Neutrophil (primary cell): ENCODE measurements around the gene SSX5.
"Not testable (repeated sequence)": the region's sequence is repeated elsewhere in the genome, so short reads cannot be mapped to it uniquely, and the experiment has no call there.

ENCODE experiments used
- H3K27ac ChIP-seq: fragments of 200-600 bp; sonication (generic); 2 replicates; pipeline ENCODE4 v1.5.1; 2016; ENCODE audit warnings: mild to moderate bottlenecking, moderate library complexity
- H3K27me3 ChIP-seq: fragments of 200-600 bp; sonication (generic); 2 replicates; pipeline ENCODE4 v1.6.0; 2016; ENCODE audit warnings: mild to moderate bottlenecking
- H3K36me3 ChIP-seq: fragments of 200-600 bp; sonication (generic); 2 replicates; pipeline ENCODE4 v1.5.1; 2017
- H3K4me1 ChIP-seq, 2 experiments: fragments of 200-600 bp in 1 of 2; sonication (generic) in 1 of 2; 1 replicate in 1 of 2; 2 replicates in 1 of 2; pipeline versions ENCODE4 v1.5.1 to v1.6.1; 2013 to 2016; ENCODE audit warnings: low read depth in 1 of 2, low read length in 1 of 2, mild to moderate bottlenecking in 1 of 2, moderate library complexity in 1 of 2; ENCODE audit not compliant: control insufficient read depth in 1 of 2, insufficient read depth in 1 of 2
- H3K4me3 ChIP-seq, 2 experiments: fragments of 200-600 bp in 1 of 2; sonication (generic) in 1 of 2; 1 replicate in 1 of 2; 2 replicates in 1 of 2; pipeline ENCODE4 v1.5.1; 2013 to 2016; ENCODE audit warnings: low read depth in 1 of 2, low read length in 1 of 2, mild to moderate bottlenecking in 1 of 2, moderate library complexity in 1 of 2
- H3K9me3 ChIP-seq: fragments of 200-600 bp; sonication (generic); 2 replicates; pipeline ENCODE4 v1.5.1; 2016
- CTCF ChIP-seq: fragments of 200-600 bp; sonication (generic); IDR thresholded peaks from 2 replicates; pipeline ENCODE4 v1.5.1; 2016; ENCODE audit warnings: antibody characterized with exemption

The SSX5 gene

GRCh38 chrX:48196745-48197201, at the start of gene SSX5:
TSS of gene SSX5 (minus strand) at chrX:48196795. CDS start at chrX:48195358, 1,437 bp downstream.
- Histone ChIP-seq H3K9me3 (no peaks in the 10 kb centered on the region), H3K27me3 (no peaks in the 10 kb centered on the region), H3K27ac (no peak within 1 kb of the TSS)

GRCh38 chrX:48224196-48224595, 27.6 kb upstream of the SSX5 start:
- H3K27me3 ChIP-seq, H3K9me3 ChIP-seq, H3K4me3 ChIP-seq, H3K27ac ChIP-seq, H3K36me3 ChIP-seq, H3K4me1 ChIP-seq: not testable (repeated sequence)

More at GRCh38 chrX:48196745-48197201, at the start of gene SSX5:
- TF ChIP-seq CTCF = no peak
- Histone ChIP-seq H3K4me3 (no peak within 1 kb of the TSS), H3K4me1 (no peaks in the 10 kb centered on the region), H3K36me3 (no peaks in the 10 kb centered on the region)

GRCh38 chrX:48214341-48214740, 17.7 kb upstream of the SSX5 start:
- H3K4me3 ChIP-seq, H3K27me3 ChIP-seq, H3K36me3 ChIP-seq, H3K9me3 ChIP-seq, H3K4me1 ChIP-seq, H3K27ac ChIP-seq: not testable (repeated sequence)

- H3K4me1 ChIP-seq, H3K36me3 ChIP-seq, H3K27ac ChIP-seq: not testable (repeated sequence)
Measured at GRCh38 chrX:48190024-48190423, 6.6 kb downstream of the SSX5 start.

GRCh38 chrX:48181882-48182281, 14.7 kb downstream of the SSX5 start:
- H3K27ac ChIP-seq, H3K9me3 ChIP-seq, H3K4me1 ChIP-seq, H3K36me3 ChIP-seq, H3K27me3 ChIP-seq, H3K4me3 ChIP-seq: not testable (repeated sequence)

More at GRCh38 chrX:48190024-48190423, 6.6 kb downstream of the SSX5 start:
- H3K4me3 ChIP-seq, H3K27me3 ChIP-seq, H3K9me3 ChIP-seq: not testable (repeated sequence)

GRCh38 chrX:48180811-48181210, 15.8 kb downstream of the SSX5 start:
- no peak overlapping the region for H3K27ac ChIP-seq
- TF ChIP-seq CTCF = no peak

GRCh38 chrX:48179691-48180090, 16.9 kb downstream of the SSX5 start:
- H3K27me3 ChIP-seq = no peaks in the 10 kb centered on the region
- no peak overlapping the region for H3K27ac ChIP-seq
- no peaks in the 10 kb centered on the region for H3K4me1 ChIP-seq
- no peaks in the 10 kb centered on the region for H3K9me3 ChIP-seq
- TF ChIP-seq CTCF = no peak
- H3K4me3 ChIP-seq = no peak overlapping the region
- no peaks in the 10 kb centered on the region for H3K36me3 ChIP-seq

More at GRCh38 chrX:48180811-48181210, 15.8 kb downstream of the SSX5 start:
- Histone ChIP-seq H3K4me3 (no peak overlapping the region), H3K9me3 (no peaks in the 10 kb centered on the region), H3K4me1 (no peaks in the 10 kb centered on the region), H3K36me3 (no peaks in the 10 kb centered on the region), H3K27me3 (no peaks in the 10 kb centered on the region)

GRCh38 chrX:48166322-48166721, 30.3 kb downstream of the SSX5 start:
- H3K27ac ChIP-seq, H3K36me3 ChIP-seq, H3K27me3 ChIP-seq, H3K4me1 ChIP-seq, H3K9me3 ChIP-seq, H3K4me3 ChIP-seq: not testable (repeated sequence)
